ENCODE measurements around the gene ACOT11.

- no peak for TF ChIP-seq POLR2A (IDR thresholded peaks at IDR 0.05; ENCODE audit: low read depth, low read length)
- no peak for TF ChIP-seq POLR2AphosphoS5 (IDR thresholded peaks at IDR 0.05; ENCODE audit: low read depth, low read length)
- TF ChIP-seq TAF1 (IDR thresholded peaks at IDR 0.05; ENCODE audit: borderline replicate concordance, low read depth, low read length), result no peak
These were observed 79.2 kb downstream of the ACOT11 start for GRCh38 chr1:54627196-54627595.
